Epithelial cell of proximal tubule (primary cell): ENCODE results near the gene CACNA2D1. TPM values are rescaled to one million over a fixed set of nuclear protein-coding genes. Genes with fewer than 3 reads are reported as not detected.

Experiments used
- DNase-seq: peaks from one replicate; pipeline ENCODE4 v3.0.0-alpha.2; 2011; ENCODE audit warnings: low read depth
- H3K4me3 ChIP-seq: 2 replicates; pipeline ENCODE4 v1.5.1; 2011; ENCODE audit warnings: low read depth, mild to moderate bottlenecking, low read length
- total RNA-seq: library from RNA; depleted of rRNA; stranded (reverse); fragments of >200 nt; gene quantifications from 2 replicates; pipeline ENCODE4 v1.2.3, GENCODE V29; 2015
- TF ChIP-seq, protein P1 (sequence below): conservative IDR thresholded peaks from 2 replicates; pipeline ENCODE4 v1.5.1; 2012; ENCODE audit warnings: low read depth, mild to moderate bottlenecking, low read length

The CACNA2D1 gene
- total RNA-seq, 1 donor from 2014 or later = 6.1 TPM

DNA sequence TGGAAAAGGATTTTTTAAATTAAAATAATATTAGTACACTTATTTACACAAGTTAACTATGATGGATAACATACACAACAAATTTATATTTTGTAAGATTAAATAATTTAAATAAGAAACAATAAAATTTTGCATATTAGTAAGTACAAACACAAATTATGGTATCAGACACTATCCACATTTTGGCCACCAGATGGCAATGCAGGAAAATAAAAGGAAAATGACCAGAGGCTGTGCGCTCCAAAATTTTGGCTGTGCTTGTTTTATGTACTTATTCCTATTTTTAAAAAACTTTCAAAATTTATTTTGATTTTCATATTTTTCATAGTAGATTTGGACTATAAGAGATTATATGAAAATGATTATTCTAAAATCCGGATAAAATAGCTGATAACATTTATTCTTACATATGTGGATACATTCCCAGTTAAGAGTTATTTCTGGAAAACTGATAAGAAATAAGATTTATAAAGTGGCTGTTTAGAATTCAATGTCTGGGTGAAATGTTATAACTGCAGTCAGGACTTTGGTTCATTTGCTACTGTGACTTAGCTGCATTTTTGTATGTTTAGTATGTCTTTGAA, 399.0 kb downstream of the CACNA2D1 start:
- no peak for DNase-seq
- TF ChIP-seq, protein P1, sequence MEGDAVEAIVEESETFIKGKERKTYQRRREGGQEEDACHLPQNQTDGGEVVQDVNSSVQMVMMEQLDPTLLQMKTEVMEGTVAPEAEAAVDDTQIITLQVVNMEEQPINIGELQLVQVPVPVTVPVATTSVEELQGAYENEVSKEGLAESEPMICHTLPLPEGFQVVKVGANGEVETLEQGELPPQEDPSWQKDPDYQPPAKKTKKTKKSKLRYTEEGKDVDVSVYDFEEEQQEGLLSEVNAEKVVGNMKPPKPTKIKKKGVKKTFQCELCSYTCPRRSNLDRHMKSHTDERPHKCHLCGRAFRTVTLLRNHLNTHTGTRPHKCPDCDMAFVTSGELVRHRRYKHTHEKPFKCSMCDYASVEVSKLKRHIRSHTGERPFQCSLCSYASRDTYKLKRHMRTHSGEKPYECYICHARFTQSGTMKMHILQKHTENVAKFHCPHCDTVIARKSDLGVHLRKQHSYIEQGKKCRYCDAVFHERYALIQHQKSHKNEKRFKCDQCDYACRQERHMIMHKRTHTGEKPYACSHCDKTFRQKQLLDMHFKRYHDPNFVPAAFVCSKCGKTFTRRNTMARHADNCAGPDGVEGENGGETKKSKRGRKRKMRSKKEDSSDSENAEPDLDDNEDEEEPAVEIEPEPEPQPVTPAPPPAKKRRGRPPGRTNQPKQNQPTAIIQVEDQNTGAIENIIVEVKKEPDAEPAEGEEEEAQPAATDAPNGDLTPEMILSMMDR = peak; percentile 72
- H3K4me3 ChIP-seq = no peak overlapping the region

DNA sequence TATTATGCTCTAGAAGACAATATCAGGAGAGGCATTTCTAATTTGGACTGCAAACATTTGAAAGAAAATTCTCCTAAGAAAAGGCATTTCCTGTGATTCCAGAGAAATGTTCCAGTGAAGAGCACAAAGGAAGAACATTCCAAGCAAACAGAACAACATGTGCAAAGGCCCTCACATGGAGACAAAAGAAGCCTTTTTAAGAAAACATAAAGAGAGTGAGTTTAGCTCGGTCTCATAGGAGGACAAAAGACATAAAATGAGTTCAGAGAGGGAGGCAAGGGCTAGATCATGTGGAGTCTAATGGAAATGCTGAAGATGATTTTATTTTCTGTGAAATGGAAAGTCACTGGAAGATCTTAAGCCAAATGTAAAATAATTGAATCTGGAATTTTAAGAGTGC, 404.0 kb downstream of the CACNA2D1 start:
- TF ChIP-seq, protein P1 = no peak
- H3K4me3 ChIP-seq = no peak overlapping the region
- DNase-seq = no peak

DNA sequence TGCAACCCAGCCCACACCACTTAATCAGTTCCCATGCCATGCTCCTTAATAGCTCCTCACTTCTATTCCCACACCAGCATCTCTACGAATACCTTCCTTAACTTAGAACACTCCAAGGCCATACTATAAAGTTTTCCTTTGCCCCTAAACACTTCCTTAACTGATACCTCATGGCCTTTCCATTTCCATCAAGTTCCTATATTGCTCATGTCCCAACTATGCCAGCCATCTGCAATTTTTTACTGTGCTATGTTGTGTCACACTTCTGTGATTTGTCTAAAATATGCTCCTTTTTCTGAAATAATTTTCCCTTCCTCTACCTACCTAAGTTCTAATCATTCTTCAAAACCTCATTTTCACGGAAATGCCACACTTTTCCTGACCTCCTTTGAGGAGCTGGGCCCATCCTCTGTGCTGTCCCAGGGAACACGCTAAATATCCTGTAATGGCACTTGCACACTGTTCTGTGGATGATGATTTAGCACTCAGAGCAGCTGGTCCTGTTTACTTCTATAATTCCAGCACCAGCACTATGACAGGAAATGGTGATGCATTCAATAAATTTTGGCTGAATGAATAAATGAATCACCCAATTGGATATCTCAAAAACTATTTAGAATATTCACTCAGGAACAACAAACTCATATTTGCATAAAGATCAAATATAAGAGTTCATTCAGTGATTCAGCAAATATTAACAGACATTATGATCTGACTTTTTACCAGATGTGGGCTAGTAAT, 407.3 kb downstream of the CACNA2D1 start:
- TF ChIP-seq, protein P1 = no peak
- no peak for DNase-seq
- H3K4me3 ChIP-seq = no peak overlapping the region

DNA sequence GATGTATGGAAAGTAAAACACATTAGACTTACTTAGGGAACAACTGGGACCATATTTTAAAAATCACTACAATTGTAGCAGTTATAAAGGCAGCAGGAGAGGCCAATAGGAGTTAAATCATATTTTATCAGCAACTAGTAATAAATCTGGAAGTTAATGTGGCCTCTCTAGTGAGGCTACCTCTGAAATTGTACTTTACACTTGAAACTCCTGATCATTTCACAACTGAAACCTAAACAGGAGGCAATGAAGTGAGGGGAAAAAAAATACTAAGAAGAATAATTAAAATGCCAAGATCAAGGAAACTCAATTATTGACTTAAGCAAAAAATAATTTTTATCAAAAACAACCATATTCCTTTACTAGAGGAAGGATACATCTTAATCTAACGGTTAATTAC, 408.1 kb downstream of the CACNA2D1 start:
- no peak for DNase-seq
- TF ChIP-seq, protein P1 = no peak
- H3K4me3 ChIP-seq = no peak overlapping the region

DNA sequence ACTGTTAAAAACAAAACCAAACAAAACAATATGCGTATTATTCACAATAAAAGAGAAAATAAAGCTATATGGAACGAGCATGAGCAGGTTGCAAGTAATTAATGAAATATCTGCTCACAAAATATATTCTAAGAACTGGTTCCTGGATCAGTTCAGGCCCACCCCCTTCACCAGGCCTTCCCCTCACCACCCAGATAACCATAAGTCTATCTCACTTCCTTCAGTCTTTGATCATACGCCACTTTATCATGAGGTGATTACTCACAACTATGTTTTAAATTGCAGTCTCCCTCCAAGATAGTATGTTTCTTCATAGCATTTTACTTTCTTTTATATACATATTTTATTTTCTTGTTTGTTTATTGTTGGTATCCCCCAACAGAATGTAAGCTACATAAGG, 410.7 kb downstream of the CACNA2D1 start:
- TF ChIP-seq, protein P1 = no peak
- DNase-seq = no peak
- no peak overlapping the region for H3K4me3 ChIP-seq

DNA sequence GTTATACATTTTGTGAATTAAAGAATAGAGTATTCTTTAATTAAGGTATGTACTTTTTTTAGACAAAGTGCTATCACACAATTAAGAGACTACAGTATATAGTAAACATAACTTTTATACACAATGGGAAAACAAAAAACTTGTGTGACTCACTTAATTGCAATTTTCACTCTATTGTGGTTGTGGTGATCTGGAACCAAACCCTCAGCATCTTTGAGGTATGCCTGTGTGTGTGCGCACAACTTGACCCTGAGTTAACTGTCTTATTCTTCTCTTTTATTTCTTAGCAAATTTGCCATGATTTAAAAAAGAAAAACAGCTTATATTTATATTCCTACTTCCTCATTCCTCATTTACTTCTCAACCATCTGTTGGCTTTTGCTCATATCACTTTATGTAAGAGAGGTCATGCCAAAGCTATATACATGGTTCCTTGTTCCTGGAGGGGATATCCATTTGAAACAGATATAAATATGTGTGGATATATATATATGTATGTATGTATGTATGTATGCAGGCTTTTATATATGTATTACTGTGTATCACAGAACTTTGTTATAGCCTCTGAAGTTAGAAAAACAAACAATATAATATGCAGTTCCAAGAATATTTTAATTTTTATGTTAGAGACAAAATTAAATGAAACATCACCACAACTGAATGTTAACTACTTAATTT, 414.2 kb downstream of the CACNA2D1 start:
- TF ChIP-seq, protein P1 = no peak
- H3K4me3 ChIP-seq = no peak overlapping the region
- DNase-seq = no peak
